ENCODE data around the gene ATP6V1C2.

Gene ATP6V1C2

DNA sequence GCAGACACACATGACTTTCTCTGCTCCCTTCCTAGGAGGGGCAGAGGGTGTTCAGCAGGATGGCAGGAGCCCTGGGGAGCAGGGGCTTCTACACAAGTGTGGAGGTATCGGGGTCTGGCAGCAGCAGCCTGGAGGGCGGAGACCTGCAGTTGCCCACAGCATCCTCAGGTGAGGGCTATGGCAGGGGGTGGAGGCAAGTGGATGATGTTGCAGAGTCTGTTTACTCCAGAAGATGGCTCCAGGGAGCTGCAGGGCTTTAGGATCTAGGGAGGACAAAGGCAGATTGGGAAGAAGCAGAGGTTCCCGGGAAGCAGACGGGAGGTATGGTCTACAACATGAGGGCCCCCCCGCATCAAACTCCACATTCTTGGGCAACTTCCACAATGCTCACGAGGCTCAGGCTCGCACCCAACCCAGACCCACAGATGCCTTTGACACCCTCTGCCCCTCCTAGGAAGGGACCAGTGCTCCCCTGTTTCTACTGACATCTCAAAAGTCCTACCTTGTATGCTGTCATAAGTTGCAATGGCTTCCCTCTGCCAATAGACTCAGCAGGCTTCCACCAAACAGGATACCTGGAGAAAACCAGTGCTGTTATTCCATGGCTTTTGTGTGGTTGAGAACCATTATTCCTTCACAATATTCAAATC is 12.0 kb upstream of the ATP6V1C2 start:
- no peak overlapping the region for H3K27ac ChIP-seq (ENCODE audit: poor library complexity, severe bottlenecking)
- ATAC-seq (ENCODE audit: low read depth) (peak; percentile 95), DNase-seq (ENCODE audit: low spot score) (no peak)
- TF ChIP-seq CTCF (IDR thresholded peaks at IDR 0.05; ENCODE audit: poor library complexity, severe bottlenecking) = peak; percentile 79
- no peaks in the 10 kb centered on the region for H3K4me1 ChIP-seq (ENCODE audit: insufficient read depth, poor library complexity, severe bottlenecking)
- H3K9me3 ChIP-seq (ENCODE audit: severe bottlenecking) = no peaks in the 10 kb centered on the region
- H3K4me3 ChIP-seq (ENCODE audit: severe bottlenecking) = no peak overlapping the region
- no peaks in the 10 kb centered on the region for H3K36me3 ChIP-seq (ENCODE audit: low read depth)
- no peaks in the 10 kb centered on the region for H3K27me3 ChIP-seq (ENCODE audit: insufficient read depth, poor library complexity, severe bottlenecking)

GRCh38 chr2:10712185-10712809 is 9.1 kb upstream of the ATP6V1C2 start:
- Histone ChIP-seq H3K4me3 (ENCODE audit: severe bottlenecking) (no peak overlapping the region), H3K27ac (ENCODE audit: poor library complexity, severe bottlenecking) (no peak overlapping the region), H3K4me1 (ENCODE audit: insufficient read depth, poor library complexity, severe bottlenecking) (peaks cover 7% of the 10 kb centered on the region), H3K9me3 (ENCODE audit: severe bottlenecking) (no peaks in the 10 kb centered on the region), H3K36me3 (ENCODE audit: low read depth) (no peaks in the 10 kb centered on the region), H3K27me3 (ENCODE audit: insufficient read depth, poor library complexity, severe bottlenecking) (no peaks in the 10 kb centered on the region)
- TF ChIP-seq CTCF (IDR thresholded peaks at IDR 0.05; ENCODE audit: poor library complexity, severe bottlenecking) = no peak
- ATAC-seq (ENCODE audit: low read depth) (no peak), DNase-seq (ENCODE audit: low spot score) (no peak)

GRCh38 chr2:10716581-10716980 is 4.8 kb upstream of the ATP6V1C2 start:
- ATAC-seq (ENCODE audit: low read depth) (no peak), DNase-seq (ENCODE audit: low spot score) (no peak)
- H3K4me3 ChIP-seq (ENCODE audit: severe bottlenecking) = no peak overlapping the region
- H3K36me3 ChIP-seq (ENCODE audit: low read depth) = no peaks in the 10 kb centered on the region
- H3K4me1 ChIP-seq (ENCODE audit: insufficient read depth, poor library complexity, severe bottlenecking) = peaks cover 20% of the 10 kb centered on the region
- H3K27me3 ChIP-seq (ENCODE audit: insufficient read depth, poor library complexity, severe bottlenecking) = peaks cover 18% of the 10 kb centered on the region
- H3K27ac ChIP-seq (ENCODE audit: poor library complexity, severe bottlenecking) = peak overlapping the region; percentile 70
- H3K9me3 ChIP-seq (ENCODE audit: severe bottlenecking) = no peaks in the 10 kb centered on the region
- TF ChIP-seq CTCF (IDR thresholded peaks at IDR 0.05; ENCODE audit: poor library complexity, severe bottlenecking) = no peak

GRCh38 chr2:10717628-10718027 is 3.8 kb upstream of the ATP6V1C2 start:
- ATAC-seq (ENCODE audit: low read depth) (peak; percentile 83), DNase-seq (ENCODE audit: low spot score) (no peak)
- TF ChIP-seq CTCF (IDR thresholded peaks at IDR 0.05; ENCODE audit: poor library complexity, severe bottlenecking) = no peak
- peaks cover 28% of the 10 kb centered on the region for H3K27me3 ChIP-seq (ENCODE audit: insufficient read depth, poor library complexity, severe bottlenecking)
- no peak overlapping the region for H3K4me3 ChIP-seq (ENCODE audit: severe bottlenecking)
- no peaks in the 10 kb centered on the region for H3K36me3 ChIP-seq (ENCODE audit: low read depth)
- H3K27ac ChIP-seq (ENCODE audit: poor library complexity, severe bottlenecking) = peak overlapping the region; percentile 70
- H3K4me1 ChIP-seq (ENCODE audit: insufficient read depth, poor library complexity, severe bottlenecking) = peaks cover 20% of the 10 kb centered on the region
- no peaks in the 10 kb centered on the region for H3K9me3 ChIP-seq (ENCODE audit: severe bottlenecking)

- TF ChIP-seq CTCF (IDR thresholded peaks at IDR 0.05; ENCODE audit: poor library complexity, severe bottlenecking) = no peak
- Histone ChIP-seq H3K4me1 (ENCODE audit: insufficient read depth, poor library complexity, severe bottlenecking) (peaks cover 20% of the 10 kb centered on the region), H3K4me3 (ENCODE audit: severe bottlenecking) (no peak overlapping the region), H3K9me3 (ENCODE audit: severe bottlenecking) (no peaks in the 10 kb centered on the region), H3K27ac (ENCODE audit: poor library complexity, severe bottlenecking) (no peak overlapping the region), H3K36me3 (ENCODE audit: low read depth) (no peaks in the 10 kb centered on the region), H3K27me3 (ENCODE audit: insufficient read depth, poor library complexity, severe bottlenecking) (peaks cover 43% of the 10 kb centered on the region)
- no peak for DNase-seq (ENCODE audit: low spot score)
- peak; percentile 52 for ATAC-seq (ENCODE audit: low read depth)
These were observed 1.1 kb upstream of the ATP6V1C2 start for GRCh38 chr2:10720306-10720705.
